Hepatocyte (in vitro differentiated cells): ENCODE results near the gene DCBLD1. TPM values are rescaled to one million over a fixed set of nuclear protein-coding genes. Genes with fewer than 3 reads are reported as not detected.
"Not testable (repeated sequence)": the region's sequence is repeated elsewhere in the genome, so short reads cannot be mapped to it uniquely, and the experiment has no call there.

ENCODE experiments used
- DNase-seq: peaks from one replicate; pipeline ENCODE4 v3.0.0-alpha.2; 2016; ENCODE audit warnings: low spot score
- H2AFZ ChIP-seq: fragments of 200-600 bp; sonication (generic); 2 replicates; pipeline ENCODE4 v1.6.0; 2016; ENCODE audit warnings: antibody characterized with exemption, mild to moderate bottlenecking
- H3K27ac ChIP-seq: fragments of 200-600 bp; sonication (generic); 2 replicates; pipeline ENCODE4 v1.5.1; 2016; ENCODE audit warnings: mild to moderate bottlenecking
- H3K27me3 ChIP-seq: fragments of 200-600 bp; sonication (generic); 2 replicates; pipeline ENCODE4 v1.6.1; 2016
- H3K36me3 ChIP-seq: fragments of 200-600 bp; sonication (generic); replicated peaks from 2 replicates; pipeline ENCODE4 v1.5.1; 2016; ENCODE audit warnings: low read depth; ENCODE audit not compliant: insufficient read depth
- H3K4me1 ChIP-seq: fragments of 200-600 bp; sonication (generic); 2 replicates; pipeline ENCODE4 v1.5.1; 2016; ENCODE audit warnings: mild to moderate bottlenecking, moderate library complexity; ENCODE audit not compliant: insufficient read depth
- H3K4me2 ChIP-seq: fragments of 200-600 bp; sonication (generic); 2 replicates; pipeline ENCODE4 v1.6.0; 2016
- H3K4me3 ChIP-seq: fragments of 200-600 bp; sonication (generic); 2 replicates; pipeline ENCODE4 v1.5.1; 2016; ENCODE audit warnings: mild to moderate bottlenecking
- H3K79me2 ChIP-seq: fragments of 200-600 bp; sonication (generic); 2 replicates; pipeline ENCODE4 v1.6.0; 2017; ENCODE audit warnings: mild to moderate bottlenecking
- H3K9me2 ChIP-seq: fragments of 200-600 bp; sonication (generic); replicated peaks from 2 replicates; pipeline ENCODE4 v1.6.0; 2017; ENCODE audit warnings: mild to moderate bottlenecking; ENCODE audit not compliant: insufficient read depth
- H3K9me3 ChIP-seq: fragments of 200-600 bp; sonication (generic); 2 replicates; pipeline ENCODE4 v1.5.1; 2016; ENCODE audit warnings: low read depth, mild to moderate bottlenecking
- H4K20me1 ChIP-seq: fragments of 200-600 bp; sonication (generic); 2 replicates; pipeline ENCODE4 v1.6.0; 2016; ENCODE audit warnings: mild to moderate bottlenecking; ENCODE audit not compliant: insufficient read depth, poor library complexity, severe bottlenecking
- CTCF ChIP-seq: fragments of 200-600 bp; sonication (generic); IDR thresholded peaks from 2 replicates; pipeline ENCODE4 v1.5.1; 2016; ENCODE audit warnings: antibody characterized with exemption, mild to moderate bottlenecking; ENCODE audit not compliant: poor library complexity
- EZH2 ChIP-seq: fragments of 200-600 bp; sonication (generic); IDR thresholded peaks from 2 replicates; pipeline ENCODE4 v1.6.1; 2016; ENCODE audit warnings: antibody characterized with exemption, mild to moderate bottlenecking, borderline replicate concordance
- EZH2phosphoT487 ChIP-seq: fragments of 200-600 bp; sonication (generic); IDR thresholded peaks from one replicate; pipeline ENCODE4 v1.6.1; 2018; ENCODE audit warnings: antibody characterized with exemption, mild to moderate bottlenecking, low read depth, moderate library complexity; ENCODE audit not compliant: unreplicated experiment, severe bottlenecking
- WGBS: methylation state at CpG from one replicate; pipeline ENCODE4 v1.1.6; 2016; ENCODE audit warnings: low lambda C conversion rate; ENCODE audit errors: missing lambda C conversion rate; 5-methylcytosine and 5-hydroxymethylcytosine counted together
- polyA plus RNA-seq: library from polyadenylated mRNA; unstranded; fragments of >200 nt; fragmentation: Nextera tagmentation; extraction: Ambion mirVana; gene quantifications from 2 replicates; pipeline ENCODE4 v1.2.1, GENCODE V29; 2016
- total RNA-seq: library from RNA; depleted of rRNA; stranded (reverse); fragments of >200 nt; gene quantifications from 2 replicates; pipeline ENCODE4 v1.2.3, GENCODE V29; 2014

Gene DCBLD1
- total and polyA plus RNA-seq, 2 experiments from 2014 or later = 18.9 to 23.8 TPM

GRCh38 chr6:117515326-117515725 is 32.9 kb downstream of the DCBLD1 start:
- Histone ChIP-seq H4K20me1 (no peaks in the 10 kb centered on the region), H3K4me2 (peak overlapping the region; percentile 39), H3K36me3 (no peaks in the 10 kb centered on the region), H3K9me2 (no peaks in the 10 kb centered on the region), H3K9me3 (no peaks in the 10 kb centered on the region), H3K4me3 (no peak overlapping the region), H2AFZ (no peak overlapping the region), H3K27me3 (no peaks in the 10 kb centered on the region), H3K27ac (peak overlapping the region; percentile 50), H3K4me1 (peaks cover 50% of the 10 kb centered on the region), H3K79me2 (peaks cover 9% of the 10 kb centered on the region)
- TF ChIP-seq CTCF = no peak
- TF ChIP-seq EZH2phosphoT487 = no peak
- no peak for TF ChIP-seq EZH2
- DNase-seq = no peak

GRCh38 chr6:117517995-117518394 is 35.5 kb downstream of the DCBLD1 start:
- not testable (repeated sequence) for H3K9me3 ChIP-seq, DNase-seq, H3K4me3 ChIP-seq, H3K4me2 ChIP-seq, H3K9me2 ChIP-seq, H2AFZ ChIP-seq, H3K79me2 ChIP-seq, H4K20me1 ChIP-seq, H3K36me3 ChIP-seq, H3K27me3 ChIP-seq
- Histone ChIP-seq H3K4me1 (peaks cover 37% of the 10 kb centered on the region), H3K27ac (peak overlapping the region; percentile 50)
- 86% methylated on average over 5 of the region's 5 CpGs for WGBS

- no peaks in the 10 kb centered on the region for H3K9me2 ChIP-seq
- no peaks in the 10 kb centered on the region for H3K27me3 ChIP-seq
- no peak for DNase-seq
- no peak overlapping the region for H2AFZ ChIP-seq
- no peak overlapping the region for H3K27ac ChIP-seq
- peaks cover 9% of the 10 kb centered on the region for H3K79me2 ChIP-seq
- WGBS = 98% methylated on average over 6 of the region's 6 CpGs
- TF ChIP-seq EZH2phosphoT487 = no peak
- TF ChIP-seq CTCF = no peak
- no peak for TF ChIP-seq EZH2
- H3K4me3 ChIP-seq = no peak overlapping the region
- no peaks in the 10 kb centered on the region for H3K36me3 ChIP-seq
- no peaks in the 10 kb centered on the region for H4K20me1 ChIP-seq
- no peaks in the 10 kb centered on the region for H3K9me3 ChIP-seq
- H3K4me2 ChIP-seq = no peak overlapping the region
- peaks cover 28% of the 10 kb centered on the region for H3K4me1 ChIP-seq
These were observed 36.4 kb downstream of the DCBLD1 start for GRCh38 chr6:117518870-117519269.

GRCh38 chr6:117520603-117521395 is 38.3 kb downstream of the DCBLD1 start:
- H2AFZ ChIP-seq = no peak overlapping the region
- TF ChIP-seq EZH2phosphoT487 (no peak), EZH2 (no peak), CTCF (no peak)
- WGBS = 89% methylated on average over 4 of the region's 4 CpGs

More at GRCh38 chr6:117520603-117521395, 38.3 kb downstream of the DCBLD1 start:
- Histone ChIP-seq H3K4me3 (no peak overlapping the region), H3K79me2 (peaks cover 9% of the 10 kb centered on the region), H3K4me2 (no peak overlapping the region), H3K27ac (no peak overlapping the region), H3K4me1 (peaks cover 13% of the 10 kb centered on the region), H3K9me3 (no peaks in the 10 kb centered on the region), H3K9me2 (no peaks in the 10 kb centered on the region), H3K36me3 (no peaks in the 10 kb centered on the region), H3K27me3 (no peaks in the 10 kb centered on the region), H4K20me1 (no peaks in the 10 kb centered on the region)
- no peak for DNase-seq
